ENCODE data around the gene A2M. TPM values are rescaled to one million over a fixed set of nuclear protein-coding genes. Genes with fewer than 3 reads are reported as not detected.

A2M gene
- total RNA-seq, 1 experiment from 2014 or later, result not detected

- DNase-seq (ENCODE audit: extremely low read depth, low read depth), result no peak
Measured at GRCh38 chr12:9123781-9124382, 8.2 kb upstream of the A2M start.

- no peak for DNase-seq (ENCODE audit: extremely low read depth, low read depth)
Measured at GRCh38 chr12:9122091-9122609, 6.4 kb upstream of the A2M start.

GRCh38 chr12:9120487-9121184 is 4.9 kb upstream of the A2M start:
- no peak for DNase-seq (ENCODE audit: extremely low read depth, low read depth)

GRCh38 chr12:9118158-9118557 is 2.4 kb upstream of the A2M start:
- no peak for DNase-seq (ENCODE audit: extremely low read depth, low read depth)

- no peak for DNase-seq (ENCODE audit: extremely low read depth, low read depth)
Measured at GRCh38 chr12:9114946-9115345, 773 bp downstream of the A2M start.

- DNase-seq (ENCODE audit: extremely low read depth, low read depth), result no peak
Measured at GRCh38 chr12:9113987-9114309, 1.8 kb downstream of the A2M start.

GRCh38 chr12:9113296-9113986 is 2.3 kb downstream of the A2M start:
- DNase-seq (ENCODE audit: extremely low read depth, low read depth), result no peak

- DNase-seq (ENCODE audit: extremely low read depth, low read depth), result no peak
Measured at GRCh38 chr12:9112076-9112853, 3.5 kb downstream of the A2M start.

GRCh38 chr12:9111525-9111924 is 4.2 kb downstream of the A2M start:
- no peak for DNase-seq (ENCODE audit: extremely low read depth, low read depth)

GRCh38 chr12:9109737-9110491 is 5.8 kb downstream of the A2M start:
- no peak for DNase-seq (ENCODE audit: extremely low read depth, low read depth)

- no peak for DNase-seq (ENCODE audit: extremely low read depth, low read depth)
Measured at GRCh38 chr12:9109213-9109522, 6.6 kb downstream of the A2M start.

GRCh38 chr12:9108504-9109212 is 7.1 kb downstream of the A2M start:
- DNase-seq (ENCODE audit: extremely low read depth, low read depth), result no peak

- no peak for DNase-seq (ENCODE audit: extremely low read depth, low read depth)
Measured at GRCh38 chr12:9107542-9107873, 8.2 kb downstream of the A2M start.

- no peak for DNase-seq (ENCODE audit: extremely low read depth, low read depth)
Measured at GRCh38 chr12:9106610-9107541, 8.8 kb downstream of the A2M start.

GRCh38 chr12:9106067-9106466 is 9.7 kb downstream of the A2M start:
- DNase-seq (ENCODE audit: extremely low read depth, low read depth), result no peak

GRCh38 chr12:9104767-9105423 is 10.8 kb downstream of the A2M start:
- DNase-seq (ENCODE audit: extremely low read depth, low read depth), result no peak

GRCh38 chr12:9104087-9104486 is 11.6 kb downstream of the A2M start:
- DNase-seq (ENCODE audit: extremely low read depth, low read depth), result no peak

GRCh38 chr12:9103050-9103849 is 12.5 kb downstream of the A2M start:
- DNase-seq (ENCODE audit: extremely low read depth, low read depth), result no peak

All from NCI-H460 (cell line).